Tibial artery (tissue), 4 donors: Measurements from ENCODE around the gene DDX31.

Experiments used
- DNase-seq, 2 donors: peaks; one replicate each; pipeline ENCODE4 v3.0.0-alpha.2; 2019
- H3K27ac ChIP-seq, 2 donors: fragments of 200-600 bp; sonication (generic) in 1 of 2; 1 replicate in 1 of 2; 2 replicates in 1 of 2; pipeline ENCODE4 v1.5.1; 2018 to 2019; ENCODE audit warnings: mild to moderate bottlenecking in 1 of 2
- H3K27me3 ChIP-seq, 2 donors: fragments of 200-600 bp; sonication (generic) in 1 of 2; one replicate each; pipeline versions ENCODE4 v1.5.1 to v1.6.0; 2016 to 2019
- H3K36me3 ChIP-seq, 3 donors: fragments of 200-600 bp; sonication (generic) in 2 of 3; one replicate each; pipeline ENCODE4 v1.5.1; 2016 to 2019; ENCODE audit warnings: mild to moderate bottlenecking in 2 of 3
- H3K4me1 ChIP-seq, 4 donors: fragments of 200-600 bp; sonication (generic) in 2 of 4; 1 replicate in 3 of 4; 2 replicates in 1 of 4; pipeline ENCODE4 v1.5.1; 2016 to 2019
- H3K4me3 ChIP-seq, 2 donors: fragments of 200-600 bp; sonication (generic) in 1 of 2; 1 replicate in 1 of 2; 2 replicates in 1 of 2; pipeline ENCODE4 v1.5.1; 2018 to 2019; ENCODE audit warnings: mild to moderate bottlenecking in 2 of 2
- H3K9me3 ChIP-seq, 3 donors: fragments of 200-600 bp; sonication (generic) in 1 of 3; one replicate each; pipeline ENCODE4 v1.5.1; 2016 to 2019
- CTCF ChIP-seq, 2 experiments: fragments of 200-600 bp in 1 of 2; fragments of 450-650 bp in 1 of 2; IDR thresholded peaks; one replicate each; pipeline ENCODE4 v1.5.1; 2017 to 2019; ENCODE audit warnings: antibody characterized with exemption in 2 of 2, mild to moderate bottlenecking in 1 of 2, moderate library complexity in 1 of 2
- intact Hi-C: fragments of 100-400 bp; cut with DNase I; formaldehyde crosslinking; loops from one replicate; pipeline ENCODE4 v1.15.0; 2023; ENCODE audit warnings: low total_unique reads

The DDX31 gene

GRCh38 chr9:132600326-132600984 lies 69.3 kb downstream of the DDX31 start:
- Histone ChIP-seq H3K9me3 (no peaks in the 10 kb centered on the region), H3K27me3 (no peaks in the 10 kb centered on the region), H3K4me1 (no peaks in the 10 kb centered on the region), H3K4me3 (no peak overlapping the region), H3K36me3 (peaks cover 22 to 89% (median 72%) of the 10 kb centered on the region in 3 donors), H3K27ac (no peak overlapping the region)
- no peak for TF ChIP-seq CTCF (IDR thresholded peaks at IDR 0.05)
- no peak for DNase-seq
- intact Hi-C loops = no loop called here

GRCh38 chr9:132597073-132597775 lies 72.6 kb downstream of the DDX31 start:
- Histone ChIP-seq H3K4me1 (no peaks in the 10 kb centered on the region), H3K36me3 (peaks cover 36 to 83% (median 72%) of the 10 kb centered on the region in 3 donors), H3K27me3 (peaks cover 0 to 2% of the 10 kb centered on the region in 2 donors), H3K4me3 (no peak overlapping the region), H3K27ac (no peak overlapping the region), H3K9me3 (no peaks in the 10 kb centered on the region)
- intact Hi-C loops = no loop called here
- DNase-seq = peak in 1 of 2 donors; percentile 45
- TF ChIP-seq CTCF (IDR thresholded peaks at IDR 0.05) = no peak

GRCh38 chr9:132596200-132596599 lies 73.6 kb downstream of the DDX31 start:
- intact Hi-C loops = no loop called here
- Histone ChIP-seq H3K27ac (no peak overlapping the region), H3K36me3 (peaks cover 28 to 73% (median 62%) of the 10 kb centered on the region in 3 donors), H3K9me3 (no peaks in the 10 kb centered on the region), H3K4me3 (no peak overlapping the region), H3K4me1 (no peaks in the 10 kb centered on the region), H3K27me3 (peaks cover 0 to 11% of the 10 kb centered on the region in 2 donors)
- no peak for DNase-seq
- TF ChIP-seq CTCF (IDR thresholded peaks at IDR 0.05) = no peak

GRCh38 chr9:132595319-132595718 lies 74.5 kb downstream of the DDX31 start:
- peaks cover 21 to 64% (median 55%) of the 10 kb centered on the region in 3 donors for H3K36me3 ChIP-seq
- H3K4me1 ChIP-seq = peaks cover 0 to 8% (median 6%) of the 10 kb centered on the region in 4 donors
- no peak for TF ChIP-seq CTCF (IDR thresholded peaks at IDR 0.05)
- H3K4me3 ChIP-seq = no peak overlapping the region
- DNase-seq = no peak
- no peaks in the 10 kb centered on the region for H3K9me3 ChIP-seq
- peaks cover 0 to 20% of the 10 kb centered on the region in 2 donors for H3K27me3 ChIP-seq
- intact Hi-C loops = no loop called here
- no peak overlapping the region for H3K27ac ChIP-seq

GRCh38 chr9:132594412-132594811 lies 75.4 kb downstream of the DDX31 start:
- intact Hi-C loops = no loop called here
- Histone ChIP-seq H3K27ac (no peak overlapping the region), H3K9me3 (no peaks in the 10 kb centered on the region), H3K4me3 (no peak overlapping the region), H3K27me3 (peaks cover 0 to 29% of the 10 kb centered on the region in 2 donors), H3K4me1 (peaks cover 0 to 17% (median 13%) of the 10 kb centered on the region in 4 donors), H3K36me3 (peaks cover 21 to 55% (median 49%) of the 10 kb centered on the region in 3 donors)
- no peak for TF ChIP-seq CTCF (IDR thresholded peaks at IDR 0.05)
- no peak for DNase-seq
